GM19023 (cell line): ENCODE measurements around the gene CHRM5.

ENCODE experiments used
- ATAC-seq: cut with Tn5 transposase; IDR thresholded peaks from one replicate; pipeline ENCODE4 v1.9.1; 2021; ENCODE audit warnings: mild to moderate bottlenecking, moderate library complexity; ENCODE audit not compliant: unreplicated experiment

Gene CHRM5

GRCh38 chr15:34078900-34079299 lies 110.6 kb downstream of the CHRM5 start:
- ATAC-seq = no peak

GRCh38 chr15:34079904-34080303 lies 111.6 kb downstream of the CHRM5 start:
- no peak for ATAC-seq

- ATAC-seq = no peak
These were observed 115.8 kb downstream of the CHRM5 start for GRCh38 chr15:34084086-34084485.

GRCh38 chr15:34085746-34086145 lies 117.4 kb downstream of the CHRM5 start:
- no peak for ATAC-seq

- ATAC-seq = no peak
These were observed 131.6 kb downstream of the CHRM5 start for GRCh38 chr15:34099914-34100313.

- peak; percentile 98 for ATAC-seq
These were observed 133.3 kb downstream of the CHRM5 start, which contains the start of the genes EMC7 and PGBD4 for GRCh38 chr15:34101366-34102174. EMC7 (minus strand) TSS chr15:34101862; CDS start chr15:34101839, 23 bp downstream. PGBD4 (plus strand) TSS chr15:34102083; CDS start chr15:34102532, 449 bp downstream.

GRCh38 chr15:34102175-34102925 lies 134.1 kb downstream of the CHRM5 start:
- ATAC-seq = peak; percentile 18

- ATAC-seq = no peak
These were observed 138.1 kb downstream of the CHRM5 start for GRCh38 chr15:34106423-34106822.

- no peak for ATAC-seq
These were observed 139.0 kb downstream of the CHRM5 start for GRCh38 chr15:34107315-34107714.

GRCh38 chr15:34109797-34110663 lies 141.7 kb downstream of the CHRM5 start:
- ATAC-seq = no peak

- no peak for ATAC-seq
These were observed 143.2 kb downstream of the CHRM5 start for GRCh38 chr15:34111488-34111887.

GRCh38 chr15:34114215-34114614 lies 145.9 kb downstream of the CHRM5 start:
- ATAC-seq = no peak

GRCh38 chr15:34114739-34115138 lies 146.4 kb downstream of the CHRM5 start:
- ATAC-seq = no peak

GRCh38 chr15:34116620-34117019 lies 148.3 kb downstream of the CHRM5 start:
- ATAC-seq = no peak
